Immature natural killer cell (primary cell): ENCODE measurements around the gene IFIT1B. TPM values are rescaled to one million over a fixed set of nuclear protein-coding genes. Genes with fewer than 3 reads are reported as not detected.
"Not testable (repeated sequence)": the region's sequence is repeated elsewhere in the genome, so short reads cannot be mapped to it uniquely, and the experiment has no call there.

Source experiments
- DNase-seq, 3 donors: peaks; one replicate each; pipeline ENCODE4 v3.0.0; 2022; ENCODE audit warnings: mixed read lengths in 1 of 3
- H3K27ac Mint-ChIP-seq, 6 donors: one replicate each; pipeline ENCODE4 v1.8.0; 2020; ENCODE audit warnings: mixed read lengths in 6 of 6, mild to moderate bottlenecking in 5 of 6, inconsistent platforms in 4 of 6, moderate library complexity in 3 of 6
- H3K27me3 Mint-ChIP-seq, 3 donors: one replicate each; pipeline ENCODE4 v1.8.0; 2020 to 2021; ENCODE audit warnings: low read depth in 3 of 3, mild to moderate bottlenecking in 3 of 3, mixed read lengths in 3 of 3, moderate library complexity in 3 of 3, inconsistent platforms in 1 of 3
- H3K36me3 Mint-ChIP-seq, 3 donors: one replicate each; pipeline ENCODE4 v1.8.0; 2020; ENCODE audit warnings: mixed read lengths in 3 of 3, inconsistent platforms in 2 of 3, mild to moderate bottlenecking in 2 of 3
- H3K4me1 Mint-ChIP-seq, 2 donors: one replicate each; pipeline ENCODE4 v1.8.0; 2020; ENCODE audit warnings: inconsistent platforms in 2 of 2, mild to moderate bottlenecking in 2 of 2, mixed read lengths in 2 of 2, moderate library complexity in 1 of 2
- H3K4me3 Mint-ChIP-seq, 5 donors: one replicate each; pipeline ENCODE4 v1.8.0; 2020; ENCODE audit warnings: mild to moderate bottlenecking in 5 of 5, mixed read lengths in 5 of 5, inconsistent platforms in 3 of 5, moderate library complexity in 3 of 5
- H3K9me3 Mint-ChIP-seq, 6 donors: one replicate each; pipeline ENCODE4 v1.8.0; 2020; ENCODE audit warnings: mild to moderate bottlenecking in 6 of 6, mixed read lengths in 6 of 6, inconsistent platforms in 4 of 6, moderate library complexity in 3 of 6
- polyA plus RNA-seq, 3 donors: library from polyadenylated mRNA; unstranded; fragments of 300-500 nt; fragmentation: Illumina TruSeq; gene quantifications; one replicate each; pipeline ENCODE4 v1.2.3, GENCODE V29; 2021

IFIT1B gene
- polyA plus RNA-seq, 3 donors from 2014 or later = 0.11 TPM; not detected in 2

DNA sequence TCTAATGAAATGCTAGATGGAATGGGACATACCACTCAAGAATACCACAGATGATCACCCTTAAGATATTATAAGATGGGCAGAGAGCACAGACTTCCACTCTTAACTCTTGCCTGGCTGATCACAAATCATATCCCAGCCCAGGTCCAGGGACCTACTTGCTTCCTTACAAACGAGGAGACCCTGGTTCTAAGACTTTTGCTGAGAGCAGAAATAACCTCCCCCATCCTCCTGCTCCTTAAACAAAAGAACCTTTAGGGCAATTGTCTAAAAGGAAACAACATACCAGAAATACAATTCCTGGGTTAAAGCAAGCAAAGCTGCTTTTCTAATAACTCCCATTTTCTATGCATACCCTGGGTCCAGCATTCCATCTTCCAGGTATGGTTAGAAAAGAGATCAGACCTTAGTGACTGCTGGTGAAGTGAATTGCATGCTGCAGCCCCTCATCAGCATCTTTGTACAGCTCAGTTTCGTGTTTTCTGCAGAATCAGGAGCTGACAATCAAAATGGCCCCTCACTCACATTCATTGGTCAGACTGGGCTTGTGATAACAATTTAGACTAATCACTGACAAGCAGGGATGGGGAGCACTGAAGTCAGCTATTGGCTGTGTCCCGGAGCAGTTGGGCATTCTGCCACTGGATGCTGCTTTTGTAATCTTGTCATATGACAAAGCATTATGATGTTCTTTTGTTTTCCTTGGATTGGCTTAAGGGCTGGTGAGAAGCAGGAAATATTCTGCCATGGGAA, 35.5 kb upstream of the IFIT1B start:
- H3K4me1 Mint-ChIP-seq = peaks cover 0 to 2% of the 10 kb centered on the region in 2 donors
- H3K36me3 Mint-ChIP-seq = peaks cover 23 to 51% (median 42%) of the 10 kb centered on the region in 3 donors
- no peak for DNase-seq
- H3K27me3 Mint-ChIP-seq = peaks cover 5 to 10% (median 8%) of the 10 kb centered on the region in 3 donors
- H3K27ac Mint-ChIP-seq = no peak overlapping the region
- no peak overlapping the region for H3K4me3 Mint-ChIP-seq
- no peaks in the 10 kb centered on the region for H3K9me3 Mint-ChIP-seq

GRCh38 chr10:89343089-89343767, 34.6 kb upstream of the IFIT1B start:
- H3K4me1 Mint-ChIP-seq = no peaks in the 10 kb centered on the region
- no peak overlapping the region for H3K27ac Mint-ChIP-seq
- H3K27me3 Mint-ChIP-seq = peaks cover 5 to 10% (median 8%) of the 10 kb centered on the region in 3 donors
- no peaks in the 10 kb centered on the region for H3K9me3 Mint-ChIP-seq
- peaks cover 23 to 48% (median 40%) of the 10 kb centered on the region in 3 donors for H3K36me3 Mint-ChIP-seq
- no peak for DNase-seq
- no peak overlapping the region for H3K4me3 Mint-ChIP-seq

GRCh38 chr10:89344156-89344555, 33.7 kb upstream of the IFIT1B start:
- H3K9me3 Mint-ChIP-seq = no peaks in the 10 kb centered on the region
- peaks cover 16 to 39% (median 31%) of the 10 kb centered on the region in 3 donors for H3K36me3 Mint-ChIP-seq
- no peaks in the 10 kb centered on the region for H3K4me1 Mint-ChIP-seq
- no peak overlapping the region for H3K4me3 Mint-ChIP-seq
- H3K27ac Mint-ChIP-seq = no peak overlapping the region
- peaks cover 5 to 11% (median 9%) of the 10 kb centered on the region in 3 donors for H3K27me3 Mint-ChIP-seq
- no peak for DNase-seq

DNA sequence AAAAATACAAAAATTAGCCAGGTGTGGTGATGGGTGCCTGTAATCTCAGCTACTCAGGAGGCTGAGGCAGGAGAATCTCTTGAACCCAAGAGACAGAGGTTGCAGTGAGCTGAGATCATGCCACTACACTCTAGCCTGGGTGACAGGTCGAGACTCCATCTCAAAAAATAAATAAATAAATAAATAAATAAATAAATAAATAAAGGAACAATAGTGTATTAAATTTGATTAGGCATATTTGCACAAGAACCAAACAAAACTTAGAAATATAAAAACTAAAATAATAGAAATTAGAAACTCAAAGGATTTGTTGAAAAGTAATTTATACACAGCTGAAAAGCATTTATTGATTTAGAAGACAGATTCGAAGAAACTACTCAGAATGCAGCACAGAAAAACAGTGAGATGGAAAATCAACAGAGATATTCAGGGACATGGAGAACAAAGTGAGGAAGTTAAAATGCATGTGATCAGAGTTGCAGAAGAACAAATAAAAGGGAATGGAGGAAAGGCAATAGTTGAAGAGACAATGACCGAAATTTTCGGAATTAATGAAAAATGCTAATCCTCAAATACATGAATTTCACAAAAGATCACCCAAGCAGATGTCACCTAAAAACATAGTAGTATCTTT, 32.4 kb upstream of the IFIT1B start:
- Mint-ChIP-seq H3K4me3 (no peak overlapping the region), H3K27me3 (peaks cover 7 to 13% (median 8%) of the 10 kb centered on the region in 3 donors), H3K27ac (no peak overlapping the region), H3K36me3 (peaks cover 6 to 29% (median 20%) of the 10 kb centered on the region in 3 donors), H3K4me1 (no peaks in the 10 kb centered on the region), H3K9me3 (no peaks in the 10 kb centered on the region)
- no peak for DNase-seq

DNA sequence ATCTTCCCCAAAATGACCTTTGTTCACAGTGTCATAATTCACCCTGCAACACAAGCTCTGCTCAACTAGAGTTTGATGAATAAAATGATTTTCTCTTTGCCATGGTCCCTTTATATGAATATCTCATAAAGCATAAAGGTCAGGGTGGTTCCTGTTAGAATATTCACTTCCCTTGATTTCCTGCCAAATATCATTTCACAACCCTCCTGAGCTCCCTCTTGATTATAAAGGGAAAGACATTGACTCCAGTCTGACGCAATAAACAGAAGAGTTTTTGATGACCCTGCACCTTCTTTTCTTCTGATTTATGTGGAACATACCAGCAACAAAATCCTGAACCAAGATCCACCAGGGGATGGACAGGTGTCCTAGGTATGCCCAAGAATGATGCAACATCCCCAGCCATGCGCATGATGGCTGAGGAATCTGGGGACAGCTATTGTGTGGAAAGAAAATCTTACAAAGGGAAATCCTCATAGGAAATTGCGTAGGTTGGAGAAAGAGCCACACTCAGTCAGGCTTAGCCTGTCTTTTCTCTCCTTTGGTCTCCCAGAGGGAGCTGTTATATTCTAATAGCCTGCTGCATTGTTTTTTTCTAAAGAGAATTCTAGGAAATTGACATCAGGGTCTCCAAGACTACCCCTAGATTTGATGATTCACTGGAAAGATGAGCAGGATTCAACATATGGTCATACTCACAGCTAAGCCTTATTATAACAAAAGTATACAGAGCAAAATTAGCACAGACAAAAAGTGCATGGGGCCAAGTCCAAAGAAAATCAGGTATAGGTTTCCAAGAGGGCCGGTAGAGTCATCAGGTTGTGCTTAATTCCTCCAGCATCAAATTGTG, 31.2 kb upstream of the IFIT1B start:
- H3K27ac Mint-ChIP-seq = no peak overlapping the region
- H3K9me3 Mint-ChIP-seq = no peaks in the 10 kb centered on the region
- no peak for DNase-seq
- peaks cover 0 to 20% (median 14%) of the 10 kb centered on the region in 3 donors for H3K36me3 Mint-ChIP-seq
- H3K27me3 Mint-ChIP-seq = peaks cover 6 to 17% (median 7%) of the 10 kb centered on the region in 3 donors
- no peaks in the 10 kb centered on the region for H3K4me1 Mint-ChIP-seq
- H3K4me3 Mint-ChIP-seq = no peak overlapping the region

DNA sequence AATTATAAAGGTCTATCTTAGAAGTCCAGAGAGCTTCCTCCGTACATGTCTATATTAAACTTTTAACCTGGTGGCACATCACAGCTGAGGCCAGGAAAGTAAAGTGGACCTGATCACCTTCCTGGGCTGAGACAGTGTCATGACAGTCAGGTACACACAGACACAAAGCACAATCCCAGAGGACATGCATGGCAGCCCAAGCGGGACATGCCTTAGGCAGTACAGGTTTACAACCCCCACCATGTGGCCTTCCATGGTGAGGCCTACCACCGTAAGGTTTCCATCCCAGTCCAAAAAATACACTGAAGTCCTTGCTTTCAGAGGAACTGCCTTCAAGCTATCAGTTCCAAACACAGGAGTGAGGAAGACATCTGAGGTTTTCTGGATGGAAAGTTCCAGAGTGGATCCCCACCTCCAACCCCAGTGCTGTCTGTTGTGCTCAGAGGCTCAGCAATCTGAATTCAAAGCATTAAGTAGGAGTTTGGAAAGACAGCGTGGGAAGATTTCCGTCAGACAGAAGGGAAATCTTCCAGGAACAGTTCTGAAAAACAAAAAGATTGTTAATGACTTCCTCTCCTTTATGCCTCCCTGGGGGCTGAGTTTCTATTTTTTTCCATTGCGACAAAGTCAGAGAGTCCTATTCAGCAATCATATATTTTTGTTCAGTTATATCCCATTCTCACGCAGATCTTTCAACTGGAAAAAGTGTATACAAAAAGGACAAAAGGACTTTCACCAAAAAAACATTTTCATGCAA, 30.0 kb upstream of the IFIT1B start:
- peaks cover 6 to 17% (median 7%) of the 10 kb centered on the region in 3 donors for H3K27me3 Mint-ChIP-seq
- H3K4me1 Mint-ChIP-seq = no peaks in the 10 kb centered on the region
- H3K4me3 Mint-ChIP-seq = no peak overlapping the region
- H3K36me3 Mint-ChIP-seq = peaks cover 0 to 8% (median 5%) of the 10 kb centered on the region in 3 donors
- no peak overlapping the region for H3K27ac Mint-ChIP-seq
- H3K9me3 Mint-ChIP-seq = no peaks in the 10 kb centered on the region
- no peak for DNase-seq

- H3K4me1 Mint-ChIP-seq = no peaks in the 10 kb centered on the region
- H3K36me3 Mint-ChIP-seq = peaks cover 0 to 7% (median 0%) of the 10 kb centered on the region in 3 donors
- DNase-seq = no peak
- no peaks in the 10 kb centered on the region for H3K9me3 Mint-ChIP-seq
- H3K27ac Mint-ChIP-seq = no peak overlapping the region
- peaks cover 8 to 17% (median 10%) of the 10 kb centered on the region in 3 donors for H3K27me3 Mint-ChIP-seq
- no peak overlapping the region for H3K4me3 Mint-ChIP-seq
These were observed 29.4 kb upstream of the IFIT1B start for GRCh38 chr10:89348481-89348880.

- H3K9me3 Mint-ChIP-seq = no peaks in the 10 kb centered on the region
- H3K27me3 Mint-ChIP-seq = peaks cover 10 to 17% (median 10%) of the 10 kb centered on the region in 3 donors
- H3K27ac Mint-ChIP-seq = no peak overlapping the region
These were observed 28.9 kb upstream of the IFIT1B start for GRCh38 chr10:89348975-89349374.

GRCh38 chr10:89350631-89351315, 27.1 kb upstream of the IFIT1B start:
- H3K4me3 Mint-ChIP-seq = not testable (repeated sequence)
- peaks cover 5 to 16% (median 6%) of the 10 kb centered on the region in 3 donors for H3K27me3 Mint-ChIP-seq

More at GRCh38 chr10:89348975-89349374, 28.9 kb upstream of the IFIT1B start:
- no peak for DNase-seq
- Mint-ChIP-seq H3K36me3 (peaks cover 0 to 7% (median 0%) of the 10 kb centered on the region in 3 donors), H3K4me1 (no peaks in the 10 kb centered on the region), H3K4me3 (no peak overlapping the region)

GRCh38 chr10:89351412-89351779, 26.5 kb upstream of the IFIT1B start:
- no peaks in the 10 kb centered on the region for H3K4me1 Mint-ChIP-seq
- peaks cover 5 to 14% (median 6%) of the 10 kb centered on the region in 3 donors for H3K27me3 Mint-ChIP-seq

More at GRCh38 chr10:89350631-89351315, 27.1 kb upstream of the IFIT1B start:
- DNase-seq, H3K9me3 Mint-ChIP-seq, H3K4me1 Mint-ChIP-seq, H3K36me3 Mint-ChIP-seq, H3K27ac Mint-ChIP-seq: not testable (repeated sequence)

GRCh38 chr10:89351780-89352597, 25.9 kb upstream of the IFIT1B start:
- Mint-ChIP-seq H3K36me3 (peaks cover 0 to 6% (median 0%) of the 10 kb centered on the region in 3 donors), H3K27ac (no peak overlapping the region), H3K27me3 (peaks cover 3 to 13% (median 5%) of the 10 kb centered on the region in 3 donors), H3K4me3 (no peak overlapping the region), H3K9me3 (no peaks in the 10 kb centered on the region), H3K4me1 (no peaks in the 10 kb centered on the region)
- no peak for DNase-seq

More at GRCh38 chr10:89351412-89351779, 26.5 kb upstream of the IFIT1B start:
- Mint-ChIP-seq H3K36me3 (peaks cover 0 to 6% (median 0%) of the 10 kb centered on the region in 3 donors), H3K27ac (no peak overlapping the region), H3K4me3 (no peak overlapping the region), H3K9me3 (no peaks in the 10 kb centered on the region)
- no peak for DNase-seq
